DMS53 treated with DMSO at 0.1 percent for 48 hours (cell line): Measurements from ENCODE around the gene DCAF4L1.

Experiments used
- DNase-seq: peaks from one replicate; lab custom pipeline; 2025; ENCODE audit not compliant: unreplicated experiment; lab: John Stamatoyannopoulos, UW

Gene DCAF4L1

GRCh38 chr4:41989994-41990364 is 8.4 kb downstream of the DCAF4L1 start:
- DNase-seq = no peak

GRCh38 chr4:41990365-41991111 is 9.0 kb downstream of the DCAF4L1 start, which contains the start of gene SLC30A9:
Gene SLC30A9 (plus strand): TSS chr4:41990530. CDS start chr4:41990652, 122 bp downstream.
- peak; percentile 97 for DNase-seq

GRCh38 chr4:41991916-41992767 is 10.6 kb downstream of the DCAF4L1 start:
- DNase-seq = no peak

- DNase-seq = no peak
Observed at GRCh38 chr4:41992967-41993857, 11.7 kb downstream of the DCAF4L1 start.

GRCh38 chr4:41994461-41994985 is 13.0 kb downstream of the DCAF4L1 start:
- no peak for DNase-seq

- no peak for DNase-seq
Observed at GRCh38 chr4:41998019-41998418, 16.5 kb downstream of the DCAF4L1 start.

- DNase-seq = no peak
Observed at GRCh38 chr4:41999321-41999720, 17.8 kb downstream of the DCAF4L1 start.

- DNase-seq = no peak
Observed at GRCh38 chr4:42008011-42008786, 26.6 kb downstream of the DCAF4L1 start.

- DNase-seq = no peak
Observed at GRCh38 chr4:42015438-42015837, 33.9 kb downstream of the DCAF4L1 start.

GRCh38 chr4:42018451-42018850 is 36.9 kb downstream of the DCAF4L1 start:
- DNase-seq = no peak
